PFSK-1 (cell line): Measurements from ENCODE around the gene PALLD.

Experiments used
- FOXP2 ChIP-seq: optimal IDR thresholded peaks from 2 replicates; pipeline ENCODE3; 2011; ENCODE audit warnings: borderline replicate concordance, control low read depth, inconsistent platforms; ENCODE audit not compliant: insufficient read depth; ENCODE audit errors: extremely low read length, extremely low read depth
- POLR2AphosphoS5 ChIP-seq: IDR thresholded peaks from 2 replicates; pipeline ENCODE4 v1.6.1; 2012; ENCODE audit warnings: low read depth, mild to moderate bottlenecking, control low read depth, low read length, moderate library complexity
- REST ChIP-seq, 2 experiments: IDR thresholded peaks; 2 replicates each; pipeline versions ENCODE4 v1.6.1 to v1.8.0; 2011 to 2012; ENCODE audit warnings: low read depth in 2 of 2, low read length in 2 of 2, control low read depth in 1 of 2, inconsistent platforms in 1 of 2, mild to moderate bottlenecking in 1 of 2, moderate library complexity in 1 of 2; ENCODE audit not compliant: insufficient read depth in 1 of 2
- SIN3A ChIP-seq: IDR thresholded peaks from 2 replicates; pipeline ENCODE4 v1.6.1; 2012; ENCODE audit warnings: mild to moderate bottlenecking, low read length, moderate library complexity, borderline replicate concordance; ENCODE audit not compliant: insufficient read depth
- TAF1 ChIP-seq: IDR thresholded peaks from 2 replicates; pipeline ENCODE4 v1.6.1; 2012; ENCODE audit warnings: low read length, control low read depth, borderline replicate concordance; ENCODE audit not compliant: insufficient read depth

DNA sequence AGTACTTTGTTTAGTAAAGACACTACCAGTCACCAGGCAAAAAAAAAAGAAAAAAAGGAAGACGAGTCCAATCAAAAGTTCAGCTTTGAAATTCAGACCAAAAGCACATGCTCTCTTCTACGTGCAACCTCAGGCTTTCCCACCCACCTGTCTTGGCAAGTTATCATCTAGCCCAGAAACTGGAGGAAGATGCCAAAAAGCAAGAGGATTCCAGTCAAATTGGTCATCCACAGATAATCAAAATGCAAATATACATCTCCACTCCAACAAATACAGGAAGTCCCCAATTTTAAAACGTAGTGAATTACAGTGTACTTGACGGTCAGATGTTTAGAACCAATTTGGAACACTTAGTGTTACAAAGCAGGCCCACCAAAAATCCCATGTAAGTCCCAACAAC is 96.5 kb downstream of the PALLD start:
- TF ChIP-seq POLR2AphosphoS5 (no peak), SIN3A (no peak), TAF1 (no peak), FOXP2 (no peak), REST (IDR thresholded peaks at IDR 0.05; ENCODE audit: insufficient read depth in 1 of 2, low read depth in 2 of 2, low read length in 2 of 2) (no peak)
